ENCODE results near the gene VMO1. TPM values are rescaled to one million over a fixed set of nuclear protein-coding genes. Genes with fewer than 3 reads are reported as not detected.

The VMO1 gene
- polyA plus RNA-seq, 3 donors, result 0.54 to 2.1 (median 0.79) TPM

- TF ChIP-seq CTCF (IDR thresholded peaks at IDR 0.05), result no peak
- peaks cover 0 to 35% (median 7%) of the 10 kb centered on the region in 7 donors for H3K9me3 Mint-ChIP-seq
- Histone ChIP-seq H3K27me3 (ENCODE audit: control insufficient read depth in 2 of 2, insufficient read depth in 2 of 2, low read length in 2 of 2) (peaks cover 40 to 70% of the 10 kb centered on the region in 2 donors), H4K20me1 (ENCODE audit: insufficient read depth, low read length) (peaks cover 3% of the 10 kb centered on the region), H3K4me1 (ENCODE audit: control insufficient read depth in 1 of 2, insufficient read depth in 2 of 2, low read length in 2 of 2) (peaks cover 40 to 49% of the 10 kb centered on the region in 2 donors), H3K4me3 (replicated peaks in 1 of 3; ENCODE audit: low read depth in 2 of 3, low read length in 3 of 3) (peak overlapping the region in 2 of 3 experiments; percentile 45 to 76), H3K9ac (ENCODE audit: insufficient read depth, low read length, poor library complexity, severe bottlenecking) (no peak overlapping the region), H2AFZ (ENCODE audit: insufficient read depth, low read depth, low read length, poor library complexity, severe bottlenecking) (no peak overlapping the region), H3K27ac (ENCODE audit: low read depth in 1 of 2, low read length in 2 of 2) (no peak overlapping the region), H3K4me2 (replicated peaks; ENCODE audit: extremely low read depth, low read length, poor library complexity, severe bottlenecking) (peak overlapping the region; percentile 79), H3K36me3 (replicated peaks in 1 of 2; ENCODE audit: control insufficient read depth in 1 of 2, insufficient read depth in 2 of 2, low read length in 2 of 2) (no peaks in the 10 kb centered on the region), H3K79me2 (ENCODE audit: insufficient read depth, low read length) (no peaks in the 10 kb centered on the region), H3K9me3 (replicated peaks in 1 of 2; ENCODE audit: control insufficient read depth in 1 of 2, insufficient read depth in 1 of 2, low read length in 2 of 2) (peaks cover 0 to 11% of the 10 kb centered on the region in 2 donors)
- peaks cover 68 to 82% (median 77%) of the 10 kb centered on the region in 3 donors for H3K27me3 Mint-ChIP-seq (ENCODE audit: low read depth in 3 of 3)
- peaks cover 10 to 18% of the 10 kb centered on the region in 2 donors for H3K36me3 Mint-ChIP-seq
- no peak for DNase-seq
- peak overlapping the region in 2 of 7 donors; percentile 15 to 68 for H3K27ac Mint-ChIP-seq
- peaks cover 48% of the 10 kb centered on the region for H3K4me1 Mint-ChIP-seq
- intact Hi-C loops (cut with micrococcal nuclease), result loop anchor here (2.0 to 5.0 kb wide), 2 partner anchors 19 to 99 kb away; no protein-coding TSS in a partner anchor
- 88% methylated on average over 9 of the region's 14 CpGs for WGBS (ENCODE audit: insufficient coverage)
- peak overlapping the region; percentile 85 to 89 for H3K4me3 Mint-ChIP-seq
Observed at GRCh38 chr17:4788159-4788806, 2.1 kb upstream of the VMO1 start.

- TF ChIP-seq CTCF (IDR thresholded peaks at IDR 0.05), result no peak
- Mint-ChIP-seq H3K36me3 (peaks cover 10 to 24% of the 10 kb centered on the region in 2 donors), H3K4me3 (peak overlapping the region; percentile 64 to 89), H3K4me1 (peaks cover 49% of the 10 kb centered on the region), H3K9me3 (peaks cover 3 to 35% (median 9%) of the 10 kb centered on the region in 7 donors), H3K27ac (peak overlapping the region in 4 of 7 donors; percentile 15 to 61 (median 36)), H3K27me3 (ENCODE audit: low read depth in 3 of 3) (peaks cover 70 to 82% (median 82%) of the 10 kb centered on the region in 3 donors)
- Histone ChIP-seq H3K9me3 (replicated peaks in 1 of 2; ENCODE audit: control insufficient read depth in 1 of 2, insufficient read depth in 1 of 2, low read length in 2 of 2) (peaks cover 2 to 14% of the 10 kb centered on the region in 2 donors), H3K4me1 (ENCODE audit: control insufficient read depth in 1 of 2, insufficient read depth in 2 of 2, low read length in 2 of 2) (peaks cover 40 to 49% of the 10 kb centered on the region in 2 donors), H3K36me3 (replicated peaks in 1 of 2; ENCODE audit: control insufficient read depth in 1 of 2, insufficient read depth in 2 of 2, low read length in 2 of 2) (no peaks in the 10 kb centered on the region), H3K4me2 (replicated peaks; ENCODE audit: extremely low read depth, low read length, poor library complexity, severe bottlenecking) (peak overlapping the region; percentile 46), H4K20me1 (ENCODE audit: insufficient read depth, low read length) (peaks cover 3% of the 10 kb centered on the region), H3K79me2 (ENCODE audit: insufficient read depth, low read length) (no peaks in the 10 kb centered on the region), H3K4me3 (replicated peaks in 1 of 3; ENCODE audit: low read depth in 2 of 3, low read length in 3 of 3) (peak overlapping the region in 1 of 3 experiments; percentile 18), H3K27ac (ENCODE audit: low read depth in 1 of 2, low read length in 2 of 2) (no peak overlapping the region), H3K27me3 (ENCODE audit: control insufficient read depth in 2 of 2, insufficient read depth in 2 of 2, low read length in 2 of 2) (peaks cover 43 to 77% of the 10 kb centered on the region in 2 donors), H3K9ac (ENCODE audit: insufficient read depth, low read length, poor library complexity, severe bottlenecking) (no peak overlapping the region), H2AFZ (ENCODE audit: insufficient read depth, low read depth, low read length, poor library complexity, severe bottlenecking) (no peak overlapping the region)
- 25% methylated on average over 2 of the region's 6 CpGs for WGBS (ENCODE audit: insufficient coverage)
- intact Hi-C loops (cut with micrococcal nuclease), result loop anchor here in 1 of 2 donors (2.0 to 5.0 kb wide), 2 partner anchors 16 to 101 kb away; partner anchors contain the start of gene TM4SF5
- DNase-seq, result no peak
Observed at GRCh38 chr17:4786516-4786915, 352 bp upstream of the VMO1 start.
